BE2C (cell line): ENCODE measurements around the gene SLC4A7.

Experiments used
- DNase-seq: peaks from one replicate; pipeline ENCODE4 v3.0.0-alpha.2; 2020
- H3K27me3 ChIP-seq: fragments of 250-450 bp; sonication (Bioruptor Pico); 2 replicates; pipeline ENCODE4 v1.5.1; 2020; ENCODE audit warnings: mild to moderate bottlenecking
- H3K36me3 ChIP-seq: fragments of 250-450 bp; sonication (Bioruptor Pico); 2 replicates; pipeline ENCODE4 v1.5.1; 2020; ENCODE audit warnings: mild to moderate bottlenecking
- H3K4me1 ChIP-seq: fragments of 250-450 bp; sonication (Bioruptor Pico); 2 replicates; pipeline ENCODE4 v1.5.1; 2020
- H3K4me3 ChIP-seq: 2 replicates; pipeline ENCODE4 v1.5.1; 2011; ENCODE audit warnings: low read depth, low read length
- H3K9me3 ChIP-seq: fragments of 250-450 bp; sonication (Bioruptor Pico); 2 replicates; pipeline ENCODE4 v1.5.1; 2020
- TF ChIP-seq, protein P1 (sequence below): IDR thresholded peaks from 2 replicates; pipeline ENCODE4 v1.5.1; 2012; ENCODE audit warnings: mild to moderate bottlenecking, low read depth, low read length

The SLC4A7 gene

GRCh38 chr3:27464646-27465045 is 19.5 kb downstream of the SLC4A7 start:
- no peaks in the 10 kb centered on the region for H3K9me3 ChIP-seq
- no peaks in the 10 kb centered on the region for H3K4me1 ChIP-seq
- no peak for DNase-seq
- no peak overlapping the region for H3K4me3 ChIP-seq
- TF ChIP-seq, protein P1, sequence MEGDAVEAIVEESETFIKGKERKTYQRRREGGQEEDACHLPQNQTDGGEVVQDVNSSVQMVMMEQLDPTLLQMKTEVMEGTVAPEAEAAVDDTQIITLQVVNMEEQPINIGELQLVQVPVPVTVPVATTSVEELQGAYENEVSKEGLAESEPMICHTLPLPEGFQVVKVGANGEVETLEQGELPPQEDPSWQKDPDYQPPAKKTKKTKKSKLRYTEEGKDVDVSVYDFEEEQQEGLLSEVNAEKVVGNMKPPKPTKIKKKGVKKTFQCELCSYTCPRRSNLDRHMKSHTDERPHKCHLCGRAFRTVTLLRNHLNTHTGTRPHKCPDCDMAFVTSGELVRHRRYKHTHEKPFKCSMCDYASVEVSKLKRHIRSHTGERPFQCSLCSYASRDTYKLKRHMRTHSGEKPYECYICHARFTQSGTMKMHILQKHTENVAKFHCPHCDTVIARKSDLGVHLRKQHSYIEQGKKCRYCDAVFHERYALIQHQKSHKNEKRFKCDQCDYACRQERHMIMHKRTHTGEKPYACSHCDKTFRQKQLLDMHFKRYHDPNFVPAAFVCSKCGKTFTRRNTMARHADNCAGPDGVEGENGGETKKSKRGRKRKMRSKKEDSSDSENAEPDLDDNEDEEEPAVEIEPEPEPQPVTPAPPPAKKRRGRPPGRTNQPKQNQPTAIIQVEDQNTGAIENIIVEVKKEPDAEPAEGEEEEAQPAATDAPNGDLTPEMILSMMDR = no peak
- H3K27me3 ChIP-seq = no peaks in the 10 kb centered on the region
- no peaks in the 10 kb centered on the region for H3K36me3 ChIP-seq

DNA sequence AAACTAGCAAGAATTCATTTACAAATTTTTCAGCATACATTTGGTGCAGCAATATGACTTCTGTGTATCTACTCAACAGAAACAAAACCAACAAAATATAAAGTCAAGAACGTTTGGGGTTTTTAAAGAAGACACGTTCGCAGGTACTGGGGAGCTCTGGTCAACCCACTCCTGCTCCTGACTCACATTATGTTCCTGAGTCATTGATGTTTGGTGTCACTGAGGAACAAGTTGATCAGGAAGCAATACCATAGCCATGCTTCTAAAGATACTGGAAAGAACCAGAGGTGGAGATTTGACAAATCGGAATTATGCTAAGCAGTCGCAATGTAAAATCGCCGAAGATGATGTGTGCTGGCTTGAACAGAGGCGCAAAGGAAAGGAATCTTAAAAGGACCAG is 22.0 kb downstream of the SLC4A7 start:
- no peak for DNase-seq

DNA sequence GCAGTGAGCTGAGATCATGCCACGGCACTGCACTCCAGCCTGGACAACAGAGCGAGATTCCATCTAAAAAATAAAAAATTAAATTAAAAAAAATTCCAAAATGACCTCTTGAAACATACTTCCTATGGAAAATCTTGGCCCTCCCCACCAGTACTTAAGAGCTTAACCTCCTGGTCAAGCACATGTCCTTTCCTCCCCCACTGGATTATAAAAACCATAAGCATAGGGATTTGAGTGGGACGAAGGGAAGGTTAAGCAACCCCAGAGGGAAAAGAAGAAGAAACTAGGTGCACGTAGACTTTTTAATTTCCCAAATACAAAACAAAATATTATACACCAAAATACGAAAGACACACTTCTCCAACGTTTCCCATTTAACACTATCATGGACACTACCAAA is 25.3 kb downstream of the SLC4A7 start:
- no peaks in the 10 kb centered on the region for H3K27me3 ChIP-seq
- TF ChIP-seq, protein P1 = no peak
- no peaks in the 10 kb centered on the region for H3K4me1 ChIP-seq
- no peaks in the 10 kb centered on the region for H3K9me3 ChIP-seq
- DNase-seq = no peak
- H3K4me3 ChIP-seq = no peak overlapping the region
- H3K36me3 ChIP-seq = no peaks in the 10 kb centered on the region

More for the DNA sequence above, 22.0 kb downstream of the SLC4A7 start:
- no peaks in the 10 kb centered on the region for H3K36me3 ChIP-seq
- TF ChIP-seq, protein P1 = no peak
- no peak overlapping the region for H3K4me3 ChIP-seq
- H3K9me3 ChIP-seq = no peaks in the 10 kb centered on the region
- H3K27me3 ChIP-seq = no peaks in the 10 kb centered on the region
- H3K4me1 ChIP-seq = no peaks in the 10 kb centered on the region

- TF ChIP-seq, protein P1 = no peak
- no peaks in the 10 kb centered on the region for H3K36me3 ChIP-seq
- no peak for DNase-seq
- H3K9me3 ChIP-seq = no peaks in the 10 kb centered on the region
- no peaks in the 10 kb centered on the region for H3K4me1 ChIP-seq
- no peaks in the 10 kb centered on the region for H3K27me3 ChIP-seq
- no peak overlapping the region for H3K4me3 ChIP-seq
Observed at GRCh38 chr3:27456554-27456953, 27.6 kb downstream of the SLC4A7 start.

GRCh38 chr3:27454914-27455313 is 29.3 kb downstream of the SLC4A7 start:
- no peak for DNase-seq
- Histone ChIP-seq H3K27me3 (no peaks in the 10 kb centered on the region), H3K4me3 (no peak overlapping the region), H3K4me1 (no peaks in the 10 kb centered on the region), H3K36me3 (no peaks in the 10 kb centered on the region), H3K9me3 (no peaks in the 10 kb centered on the region)
- TF ChIP-seq, protein P1 = no peak

DNA sequence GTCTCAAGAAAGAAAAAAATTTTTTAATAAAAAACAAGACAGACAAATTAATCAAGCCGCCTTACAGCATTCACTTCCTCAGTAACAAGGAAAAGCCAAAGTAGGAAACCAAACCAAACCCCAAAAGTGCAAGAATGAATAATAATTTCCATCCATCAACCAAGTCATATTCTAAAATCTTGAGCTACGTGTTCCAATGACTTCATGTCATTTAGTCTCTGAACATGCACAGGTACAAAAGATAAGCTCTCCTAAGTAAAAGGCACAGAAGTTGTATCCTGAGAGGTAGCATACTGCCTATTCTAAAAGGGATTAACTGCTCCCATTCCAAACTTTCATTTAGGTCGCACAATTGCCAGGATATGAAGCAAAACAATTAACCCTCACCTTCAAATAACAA is 29.7 kb downstream of the SLC4A7 start:
- no peaks in the 10 kb centered on the region for H3K27me3 ChIP-seq
- no peak for DNase-seq
- no peak overlapping the region for H3K4me3 ChIP-seq
- H3K9me3 ChIP-seq = no peaks in the 10 kb centered on the region
- no peaks in the 10 kb centered on the region for H3K4me1 ChIP-seq
- no peaks in the 10 kb centered on the region for H3K36me3 ChIP-seq
- TF ChIP-seq, protein P1 = no peak
